Jurkat, Clone E6-1 (cell line): ENCODE measurements around the gene LBR.
"Not testable (repeated sequence)": the region's sequence is repeated elsewhere in the genome, so short reads cannot be mapped to it uniquely, and the experiment has no call there.

ENCODE experiments used
- DNase-seq: peaks from one replicate; pipeline ENCODE4 v3.0.0-alpha.2; 2011; ENCODE audit warnings: low read depth, low spot score
- H3K4me3 ChIP-seq: 2 replicates; pipeline ENCODE4 v1.5.1; 2011; ENCODE audit warnings: mild to moderate bottlenecking, low read length, control low read depth, moderate library complexity

Gene LBR

DNA sequence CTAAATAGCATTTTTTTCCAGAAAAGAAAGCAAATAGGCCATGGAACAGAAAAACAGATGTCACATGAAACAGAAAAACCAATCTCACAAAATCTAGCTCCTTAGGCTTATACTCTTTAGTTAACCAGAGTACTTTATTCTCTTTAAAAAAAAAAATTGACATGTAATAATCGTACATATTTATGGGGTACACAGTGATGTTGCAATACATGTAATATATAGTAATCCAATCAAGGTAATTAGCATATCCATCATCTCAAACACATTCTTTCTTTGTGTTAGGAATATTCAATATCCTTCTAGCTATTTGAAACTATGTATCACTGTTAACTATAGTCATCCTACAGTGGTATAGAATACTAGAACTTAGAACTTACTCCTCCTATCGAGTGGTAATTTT, 20.1 kb downstream of the LBR start:
- no peak overlapping the region for H3K4me3 ChIP-seq
- DNase-seq, result no peak

DNA sequence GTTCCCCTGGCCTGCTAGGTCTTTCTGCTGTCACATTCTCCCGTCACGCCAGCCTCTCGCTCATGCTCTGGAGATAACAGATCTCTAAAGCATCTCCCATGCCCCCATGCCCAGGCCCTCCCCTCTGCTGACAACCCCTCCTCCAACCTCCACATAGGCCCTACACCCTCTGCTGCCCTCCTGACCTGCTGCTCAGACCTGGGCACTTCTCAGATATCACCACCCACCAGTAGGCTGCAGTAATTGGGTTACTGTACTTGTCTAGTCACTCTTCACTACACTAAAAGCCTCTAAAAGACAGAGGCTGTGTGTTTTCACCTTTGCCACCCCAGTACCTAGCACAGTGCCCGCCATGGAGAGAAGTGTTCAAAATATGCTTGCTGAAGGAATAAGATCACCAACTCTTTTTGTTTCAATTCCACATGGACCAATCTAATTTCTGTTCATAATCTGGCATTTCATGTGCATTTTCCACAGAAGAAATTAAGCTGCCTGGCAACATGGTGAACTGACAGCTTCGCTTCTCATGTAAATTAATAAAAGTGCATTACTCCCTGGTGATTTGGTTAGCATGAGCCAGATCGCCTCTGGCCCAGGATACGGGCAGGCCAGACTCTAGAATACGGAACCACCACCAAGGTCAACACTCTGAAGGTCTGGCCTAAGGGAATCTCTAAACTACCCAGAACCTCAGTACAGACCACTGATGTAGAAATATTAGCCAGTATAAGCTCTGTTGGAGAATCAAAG, 20.7 kb downstream of the LBR start:
- H3K4me3 ChIP-seq, result no peak overlapping the region
- no peak for DNase-seq

DNA sequence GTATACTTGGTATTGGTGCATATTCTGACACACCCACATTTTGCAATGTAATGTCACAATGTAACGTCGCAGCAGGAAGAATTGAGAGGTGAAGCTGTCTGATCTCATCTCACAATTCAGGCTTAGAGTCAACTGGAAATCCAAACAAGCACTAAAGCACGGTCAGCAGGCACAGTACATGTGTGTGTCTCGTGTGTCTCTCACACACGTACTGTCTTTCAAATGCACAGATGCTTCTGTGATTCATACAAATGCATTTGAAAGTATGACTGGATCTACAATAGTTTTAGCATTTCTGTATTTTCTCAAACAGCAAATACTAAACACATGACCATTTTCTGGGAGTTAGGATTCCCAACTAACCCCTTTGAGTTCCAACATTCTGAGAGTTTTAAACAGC, 26.9 kb downstream of the LBR start:
- DNase-seq, result no peak
- H3K4me3 ChIP-seq, result no peak overlapping the region

DNA sequence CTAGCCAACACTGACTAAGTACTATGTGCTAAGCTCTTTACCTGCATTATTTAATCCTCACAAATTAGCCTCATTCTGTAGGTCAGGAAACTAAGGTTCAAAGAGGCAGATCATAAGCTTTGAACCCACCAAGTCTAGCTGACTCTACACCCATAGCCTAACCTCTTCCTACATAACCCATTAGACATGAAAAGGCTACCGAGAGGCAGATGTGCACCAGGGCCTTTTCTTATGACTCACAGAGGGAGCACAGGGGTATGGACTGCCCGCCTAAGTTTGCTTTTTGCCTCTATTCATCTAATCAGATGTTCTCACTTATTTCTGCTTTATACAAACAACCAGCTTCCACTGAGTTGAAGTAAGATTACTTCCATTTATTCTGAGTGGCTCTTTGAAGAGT, 31.5 kb downstream of the LBR start:
- H3K4me3 ChIP-seq, result no peak overlapping the region
- DNase-seq, result peak; percentile 55

DNA sequence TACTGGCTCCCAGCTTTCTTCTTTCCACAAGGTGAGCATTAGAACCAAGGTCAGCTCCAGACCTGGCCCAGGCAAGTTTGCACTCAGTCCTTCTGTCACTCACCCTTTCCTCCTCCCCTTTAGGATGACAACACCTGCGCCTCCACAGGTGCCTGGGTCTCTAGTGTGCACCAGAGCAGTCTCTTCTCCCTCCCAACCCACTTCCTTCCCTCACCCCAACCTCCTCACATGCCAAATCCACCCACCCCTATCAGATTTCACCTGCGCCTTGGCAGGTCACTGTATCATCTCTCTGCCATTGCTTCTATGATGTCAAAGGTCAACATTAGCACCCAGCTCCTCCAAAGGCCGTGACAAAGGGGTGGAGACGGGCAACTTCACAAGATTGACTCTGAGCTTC, 38.0 kb downstream of the LBR start:
- no peak overlapping the region for H3K4me3 ChIP-seq
- no peak for DNase-seq

DNA sequence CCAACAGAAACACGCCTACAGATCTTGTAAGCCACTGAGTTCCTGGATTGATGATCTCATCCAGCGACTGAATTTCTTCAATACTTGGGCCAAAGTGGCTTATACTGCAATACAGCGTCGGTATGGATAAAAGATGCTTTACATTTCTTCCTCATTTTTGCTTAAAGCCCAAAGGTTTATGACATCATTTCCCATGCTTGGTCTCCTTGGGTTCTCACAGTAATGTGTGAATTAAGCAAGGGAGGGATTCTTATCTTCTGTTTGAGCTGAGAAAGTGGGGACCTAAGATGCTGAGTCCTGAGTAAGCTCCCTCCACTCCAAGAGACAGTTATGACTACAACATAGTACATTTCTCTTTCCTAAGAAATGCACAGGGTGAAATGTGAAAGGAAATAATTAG, 39.5 kb downstream of the LBR start:
- no peak overlapping the region for H3K4me3 ChIP-seq
- no peak for DNase-seq

DNA sequence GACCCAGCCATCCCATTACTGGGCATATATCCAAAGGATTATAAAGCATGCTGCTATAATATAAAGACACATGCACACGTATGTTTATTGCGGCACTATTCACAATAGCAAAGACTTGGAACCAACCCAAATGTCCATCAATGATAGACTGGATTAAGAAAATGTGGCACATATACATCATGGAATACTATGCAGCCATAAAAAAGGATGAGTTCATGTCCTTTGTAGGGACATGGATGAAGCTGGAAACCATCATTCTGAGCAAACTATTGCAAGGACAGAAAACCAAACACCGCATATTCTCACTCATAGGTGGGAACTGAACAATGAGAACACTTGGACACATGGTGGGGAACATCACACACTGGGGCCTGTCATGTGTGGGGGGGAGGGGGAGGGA, 41.0 kb downstream of the LBR start:
- DNase-seq, H3K4me3 ChIP-seq: not testable (repeated sequence)

DNA sequence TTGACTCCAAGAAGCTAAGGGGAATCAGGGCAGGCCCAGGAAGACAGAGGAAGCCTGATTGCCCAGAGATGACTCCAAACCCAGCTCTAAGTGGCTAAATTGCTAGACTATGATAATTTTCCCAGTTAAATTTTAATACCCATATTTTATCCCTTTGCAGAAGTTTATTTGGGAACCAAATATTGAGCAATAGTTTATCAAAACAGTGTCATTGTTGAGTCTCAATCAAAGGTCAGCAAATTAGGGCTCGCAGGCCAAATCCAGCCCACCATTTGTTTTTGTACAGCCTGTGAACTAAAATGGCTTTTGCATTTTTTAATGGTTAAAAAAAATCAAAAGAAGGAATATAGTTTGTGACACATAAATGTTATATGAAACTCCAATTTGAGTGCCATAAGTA, 47.1 kb downstream of the LBR start:
- no peak for DNase-seq
- no peak overlapping the region for H3K4me3 ChIP-seq

DNA sequence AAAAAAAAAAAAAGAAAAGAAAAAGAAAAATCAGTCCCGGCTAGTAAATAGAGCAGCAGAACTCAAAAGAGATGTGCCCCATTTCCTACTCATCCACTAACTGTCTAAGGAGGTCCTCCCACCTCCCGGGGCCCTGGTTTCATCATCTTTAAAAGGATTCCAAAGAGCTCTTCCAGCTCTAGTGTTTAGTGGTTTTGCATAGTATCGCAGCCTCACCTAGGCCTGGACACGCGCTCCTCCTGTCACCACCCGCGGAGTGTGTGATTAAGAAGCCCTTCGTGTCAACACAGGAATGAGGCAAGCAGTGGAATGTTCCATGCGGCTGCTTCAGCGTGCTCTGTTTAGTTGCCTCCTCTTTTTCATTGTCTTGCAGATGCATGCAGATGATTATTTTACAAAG, 49.0 kb downstream of the LBR start:
- DNase-seq, result no peak
- no peak overlapping the region for H3K4me3 ChIP-seq

DNA sequence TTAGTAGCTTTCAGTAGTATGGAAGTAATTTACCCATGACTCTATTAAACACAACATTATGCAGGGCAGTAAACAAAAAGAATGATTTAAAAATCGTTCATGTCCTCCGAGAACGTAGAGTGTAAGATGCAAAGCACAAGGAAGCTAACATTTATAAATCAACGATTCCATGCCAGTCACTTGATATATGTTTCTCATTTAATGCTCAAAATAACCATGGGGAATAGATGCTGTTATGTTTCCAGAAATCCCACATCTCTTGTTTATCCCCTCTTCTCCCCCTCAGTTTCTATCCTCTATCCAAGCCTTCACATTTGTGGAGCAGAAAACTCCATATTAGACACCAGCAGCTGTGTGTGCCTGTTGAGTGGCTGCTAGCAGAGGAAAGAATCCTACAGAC, 52.8 kb downstream of the LBR start:
- no peak overlapping the region for H3K4me3 ChIP-seq
- no peak for DNase-seq

DNA sequence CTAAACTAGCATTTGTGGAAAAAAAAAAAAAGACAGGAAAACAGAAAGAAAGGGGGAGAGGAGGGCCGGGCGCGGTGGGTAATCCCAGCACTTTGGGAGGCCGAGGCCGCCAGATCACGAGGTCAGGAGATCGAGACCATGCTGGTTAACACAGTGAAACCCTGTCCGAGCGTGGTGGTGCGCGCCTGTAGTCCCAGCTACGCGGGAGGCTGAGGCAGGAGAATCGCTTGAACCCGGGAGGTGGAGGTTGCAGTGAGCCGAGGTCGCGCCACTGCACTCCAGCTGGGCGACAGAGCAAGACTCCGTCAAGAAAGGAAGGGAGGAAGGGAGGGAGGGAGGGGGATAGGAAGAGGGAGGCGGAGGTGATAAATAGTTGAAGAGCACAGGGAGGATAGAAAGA, 54.7 kb downstream of the LBR start:
- DNase-seq, result no peak
- no peak overlapping the region for H3K4me3 ChIP-seq

DNA sequence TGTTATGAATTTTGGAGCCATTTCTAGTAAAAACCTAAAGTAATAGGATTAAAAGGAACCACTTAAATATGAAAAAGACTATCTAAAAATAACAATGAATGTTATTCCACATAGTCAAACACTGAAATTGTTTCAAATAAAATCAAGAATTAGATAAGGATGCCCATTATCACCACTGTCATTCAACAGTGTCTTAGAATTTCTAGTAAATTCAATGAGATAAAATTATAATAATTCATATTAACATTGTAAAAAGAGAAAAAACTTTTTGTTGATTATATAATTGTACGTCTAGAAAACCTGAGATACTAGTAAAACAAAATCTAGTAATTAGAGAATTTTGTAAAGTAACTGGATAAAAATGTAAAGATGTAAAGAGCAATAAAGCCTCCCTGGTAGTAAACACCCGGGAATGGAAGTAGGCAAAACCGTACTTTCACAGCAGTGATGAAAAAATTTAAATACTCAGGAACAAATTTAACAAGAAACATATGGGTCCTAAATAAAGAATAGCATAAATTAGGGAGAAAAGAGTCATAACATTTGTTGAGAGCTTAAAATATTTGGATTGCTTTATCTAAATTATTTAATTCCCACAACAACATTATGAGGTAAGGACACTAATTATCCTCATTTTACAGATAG, 56.4 kb downstream of the LBR start:
- H3K4me3 ChIP-seq, result no peak overlapping the region
- DNase-seq, result no peak

DNA sequence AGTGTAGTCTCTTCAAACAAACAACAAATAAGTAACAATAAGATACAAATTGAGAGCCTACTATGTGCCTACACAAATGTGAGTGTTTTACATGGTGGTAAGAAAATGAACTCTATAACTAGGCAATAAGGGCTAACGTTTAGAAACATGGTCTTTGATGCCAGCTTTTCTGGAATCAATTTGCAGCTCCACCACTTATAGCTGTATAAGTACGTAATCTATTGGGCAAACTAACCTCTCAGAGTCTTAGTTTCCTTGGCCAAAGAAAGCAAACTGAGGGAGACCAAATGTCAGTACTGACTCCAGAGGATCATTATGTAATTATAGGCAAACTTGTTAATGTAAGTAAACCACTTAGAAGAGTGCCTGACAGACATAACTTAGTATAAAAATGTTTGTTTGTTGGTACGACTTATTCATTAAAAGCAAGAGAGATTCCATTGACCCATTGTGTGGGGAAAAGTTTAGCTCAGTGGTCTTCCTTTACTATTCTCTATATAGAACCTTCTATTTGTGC, 59.7 kb downstream of the LBR start:
- DNase-seq, result no peak
- H3K4me3 ChIP-seq, result no peak overlapping the region

DNA sequence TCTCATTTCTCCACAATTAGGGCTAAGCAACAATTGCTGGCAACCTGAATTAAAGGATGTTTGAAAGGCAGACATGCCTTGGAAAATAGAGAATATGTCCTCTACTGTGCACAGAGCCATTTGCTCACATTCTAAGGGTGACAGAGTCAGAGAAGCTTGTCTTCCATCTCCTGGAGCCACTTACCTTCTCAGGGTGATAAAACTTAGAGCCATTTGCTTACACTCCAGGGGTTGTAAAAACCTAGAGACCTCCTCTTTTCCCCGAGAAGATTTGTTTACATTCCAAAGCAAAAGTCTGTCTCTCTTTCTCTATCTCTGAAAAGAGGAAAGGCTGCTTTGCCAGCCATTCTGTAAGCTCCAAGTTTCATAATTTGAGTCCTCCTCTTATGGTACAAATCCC, 61.3 kb downstream of the LBR start:
- no peak overlapping the region for H3K4me3 ChIP-seq
- DNase-seq, result no peak

DNA sequence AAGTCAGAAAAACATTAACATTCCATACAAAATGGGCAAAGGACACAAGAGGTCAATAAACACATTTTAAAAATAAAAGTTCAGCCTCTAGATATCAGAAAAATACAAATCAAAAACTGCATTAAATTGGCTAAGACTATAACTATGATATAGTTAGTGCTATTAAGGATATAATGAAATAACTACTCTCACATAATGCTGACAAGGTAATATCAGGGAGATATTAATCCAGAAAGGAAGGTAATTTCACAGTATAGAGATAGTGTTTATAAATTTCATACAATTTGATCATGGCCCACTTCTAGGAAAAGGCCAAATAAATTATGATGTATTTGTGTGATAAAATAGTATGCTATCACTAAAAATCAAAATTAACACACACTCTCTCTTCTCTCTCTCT, 61.8 kb downstream of the LBR start:
- DNase-seq, result no peak
- H3K4me3 ChIP-seq, result no peak overlapping the region

DNA sequence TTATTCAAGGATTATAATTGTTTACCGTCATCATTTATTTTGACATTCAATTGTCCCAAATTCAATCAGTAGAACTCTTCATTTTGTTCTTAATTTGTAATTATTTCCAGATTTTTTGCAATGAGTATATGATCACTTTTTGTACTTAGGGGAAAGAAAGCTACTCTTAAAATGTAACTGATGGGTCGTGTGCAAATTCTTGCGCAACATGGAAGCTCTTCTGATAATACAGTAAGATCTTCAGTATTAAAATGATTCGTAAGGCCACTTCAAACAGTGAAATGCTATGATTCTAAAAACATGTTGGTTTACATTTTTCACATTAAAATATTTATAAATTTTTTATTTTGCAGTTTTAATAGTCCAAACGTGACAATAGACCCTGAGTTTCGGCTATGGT, 63.4 kb downstream of the LBR start:
- H3K4me3 ChIP-seq, result no peak overlapping the region
- DNase-seq, result no peak

DNA sequence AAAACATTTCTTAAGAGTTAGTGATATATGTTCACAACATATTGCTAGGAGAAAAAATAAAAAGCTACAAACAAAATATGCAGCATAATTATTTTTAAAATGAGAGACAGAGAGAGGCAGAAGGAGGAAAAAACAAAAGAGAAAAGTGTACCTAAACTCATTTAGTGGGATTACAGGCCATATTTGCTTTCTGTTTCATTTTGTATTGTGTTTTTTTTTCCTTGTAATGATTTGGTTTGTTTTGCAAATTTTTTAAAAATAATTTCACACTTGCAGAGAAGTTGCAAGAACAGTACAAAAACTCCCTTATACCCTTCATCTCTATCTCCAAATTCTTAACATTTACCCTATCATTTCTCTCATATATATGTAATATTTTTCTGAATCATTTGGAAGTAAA, 65.0 kb downstream of the LBR start:
- no peak for DNase-seq
- no peak overlapping the region for H3K4me3 ChIP-seq

DNA sequence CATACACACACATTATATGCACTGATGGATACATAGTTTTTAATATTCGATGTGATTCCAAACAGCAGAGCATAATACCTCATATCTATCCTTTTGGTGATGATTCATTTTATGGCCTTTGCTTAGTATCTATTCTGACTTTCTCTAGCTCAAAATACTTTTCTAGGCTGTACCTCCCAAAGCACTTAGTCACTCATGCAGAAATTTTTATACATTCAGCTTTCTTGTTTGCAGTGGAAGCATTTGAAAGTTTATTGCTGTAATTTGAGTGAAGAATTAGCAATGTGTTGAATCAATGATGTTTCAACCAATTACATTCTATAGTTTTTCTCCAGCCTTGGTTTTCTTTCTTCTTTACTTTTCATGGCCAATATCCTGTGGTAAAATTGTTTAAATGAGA, 66.7 kb downstream of the LBR start:
- DNase-seq, result no peak

DNA sequence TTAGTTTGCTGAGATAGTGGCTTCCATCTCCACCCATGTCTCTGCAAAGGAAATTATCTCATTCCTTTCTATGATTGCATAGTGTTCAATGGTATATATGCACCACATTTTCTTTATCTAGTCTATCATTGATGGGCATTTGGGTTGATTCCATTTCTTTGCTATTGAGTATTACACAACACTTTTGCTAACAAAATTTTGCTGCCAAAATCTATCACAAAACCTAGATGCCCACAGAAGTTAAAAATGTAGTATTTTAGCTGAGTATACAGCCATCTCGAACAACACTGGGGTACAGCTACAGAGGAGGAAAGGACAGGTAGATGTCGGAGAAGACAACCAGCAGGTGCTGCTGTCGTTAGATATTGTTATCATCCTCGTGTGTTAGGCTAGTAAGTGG, 67.7 kb downstream of the LBR start:
- DNase-seq, result no peak
- H3K4me3 ChIP-seq, result no peak overlapping the region

More for the DNA sequence above, 66.7 kb downstream of the LBR start:
- H3K4me3 ChIP-seq, result no peak overlapping the region

DNA sequence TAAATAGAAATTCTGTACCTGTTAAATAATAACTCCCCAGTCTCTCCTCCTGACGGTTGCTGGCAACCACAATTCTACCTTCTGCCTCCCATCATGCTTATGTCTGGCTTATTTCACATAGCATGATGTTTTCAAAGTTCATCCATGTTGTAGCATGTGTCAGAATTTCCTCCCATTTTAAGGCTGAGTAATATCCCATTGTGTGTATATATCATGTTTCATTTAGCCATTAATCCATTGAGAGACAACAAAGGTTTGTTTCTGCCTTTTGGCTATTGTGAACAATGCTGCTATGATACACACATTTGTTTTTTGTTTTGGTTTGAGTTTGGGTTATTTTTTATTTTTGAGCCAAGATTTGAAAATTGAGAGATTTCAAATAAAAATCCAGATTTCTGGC, 72.0 kb downstream of the LBR start:
- no peak for DNase-seq

DNA sequence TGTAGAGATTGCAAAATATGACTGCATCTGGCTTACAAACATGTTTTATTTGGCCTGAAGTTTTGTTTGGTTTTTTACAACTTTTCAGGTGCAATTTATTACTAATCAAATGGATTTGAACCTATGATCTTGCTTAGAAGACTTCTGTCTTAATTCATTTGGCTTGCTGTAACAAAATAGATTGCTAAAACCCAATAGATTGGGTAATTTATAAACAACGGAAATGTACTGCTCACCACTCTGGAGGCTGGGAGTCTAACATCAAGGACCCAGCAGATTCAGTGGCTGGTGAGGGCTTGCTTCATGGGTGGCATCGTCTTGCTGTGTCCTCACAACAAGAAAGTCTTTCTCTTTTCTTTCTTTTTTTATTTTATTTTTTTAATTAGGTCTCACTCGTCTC, 72.9 kb downstream of the LBR start:
- no peak for DNase-seq
- H3K4me3 ChIP-seq, result no peak overlapping the region

More for the DNA sequence above, 72.0 kb downstream of the LBR start:
- H3K4me3 ChIP-seq, result no peak overlapping the region
